SH-SY5Y (cell line): ENCODE results near the gene VAPB.

Experiments
- GATA2 ChIP-seq: IDR thresholded peaks from 2 replicates; pipeline ENCODE4 v1.6.1; 2011; ENCODE audit warnings: mild to moderate bottlenecking, low read depth, low read length
- GATA3 ChIP-seq: IDR thresholded peaks from 2 replicates; pipeline ENCODE4 v1.6.1; 2011; ENCODE audit warnings: low read depth, mild to moderate bottlenecking, low read length, moderate library complexity

GRCh38 chr20:58362206-58362516 lies 26.9 kb upstream of the VAPB start:
- TF ChIP-seq GATA3 (no peak), GATA2 (no peak)
